Hematopoietic multipotent progenitor cell treated with erythropoietin and hydrocortisone succinate and interleukin-3 and kit ligand, for 8 days (in vitro differentiated cells): ENCODE data around the gene COQ2.
"Not testable (repeated sequence)": the region's sequence is repeated elsewhere in the genome, so short reads cannot be mapped to it uniquely, and the experiment has no call there.

Experiments
- DNase-seq: peaks from one replicate; pipeline ENCODE4 v3.0.0-alpha.2; 2015

Gene COQ2

DNA sequence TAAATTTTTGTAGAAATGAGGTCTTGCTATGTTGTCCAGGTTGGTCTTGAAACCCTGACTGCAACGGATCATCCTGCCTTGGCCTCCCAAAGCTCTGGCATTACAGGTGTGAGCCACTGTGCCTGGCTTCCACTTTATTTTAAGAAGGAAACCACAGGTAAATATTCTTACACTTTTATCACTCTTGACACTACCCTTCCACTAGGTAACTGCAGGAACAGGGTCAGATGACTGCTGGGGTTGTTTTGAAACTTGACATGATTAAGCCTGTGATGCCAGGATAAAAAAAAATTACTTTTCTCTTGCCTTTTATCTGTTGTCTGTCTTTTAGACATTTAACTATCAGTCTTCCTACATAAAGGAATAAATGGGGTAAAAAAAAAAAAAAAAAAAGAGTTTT lies 43.5 kb downstream of the COQ2 start:
- no peak for DNase-seq

GRCh38 chr4:83240379-83240875 lies 44.2 kb downstream of the COQ2 start:
- DNase-seq = peak; percentile 10

GRCh38 chr4:83238393-83239248 lies 46.0 kb downstream of the COQ2 start:
- peak; percentile 53 for DNase-seq

DNA sequence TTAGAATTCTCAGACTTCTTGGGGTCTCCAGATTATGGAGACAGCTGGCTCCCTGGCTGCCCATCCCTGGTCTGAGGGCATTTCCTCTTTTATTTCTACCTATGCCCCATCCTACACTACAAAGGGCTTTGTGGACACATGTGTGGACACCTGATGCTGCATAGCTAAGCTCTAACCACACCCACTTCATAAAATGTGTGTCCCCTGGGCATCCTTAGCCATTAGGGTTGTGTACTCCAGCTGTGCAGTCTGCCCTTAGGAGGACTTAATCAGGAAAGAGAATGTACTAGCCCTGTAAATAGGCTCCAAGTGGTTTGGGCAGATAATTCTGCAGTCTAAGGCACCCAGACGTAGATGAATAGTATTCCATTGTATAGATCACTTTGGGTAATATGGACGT lies 47.0 kb downstream of the COQ2 start:
- DNase-seq = peak; percentile 33

DNA sequence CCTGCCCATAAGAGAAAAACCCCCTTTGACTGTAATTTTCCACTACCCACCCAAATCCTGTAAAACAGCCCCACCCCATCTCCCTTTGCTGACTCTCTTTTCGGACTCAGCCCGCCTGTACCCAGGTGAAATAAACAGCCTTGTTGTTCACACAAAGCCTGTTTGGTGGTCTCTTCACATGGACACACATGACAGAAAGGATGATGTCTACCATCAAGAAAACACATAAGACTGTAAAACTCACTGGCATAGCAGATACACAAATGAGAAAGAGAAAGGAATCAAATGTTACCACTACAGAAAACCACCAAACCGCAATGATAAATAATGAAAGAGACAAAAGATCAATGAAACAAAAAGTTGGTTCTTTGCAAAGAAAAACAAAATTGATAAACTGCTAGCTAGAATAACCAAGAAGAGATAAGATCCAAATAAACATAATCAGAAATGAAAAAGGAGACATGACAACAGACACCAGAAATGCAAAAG lies 48.9 kb downstream of the COQ2 start:
- not testable (repeated sequence) for DNase-seq

GRCh38 chr4:83234902-83235644 lies 49.5 kb downstream of the COQ2 start:
- DNase-seq = no peak

GRCh38 chr4:83234387-83234786 lies 50.2 kb downstream of the COQ2 start:
- not testable (repeated sequence) for DNase-seq

DNA sequence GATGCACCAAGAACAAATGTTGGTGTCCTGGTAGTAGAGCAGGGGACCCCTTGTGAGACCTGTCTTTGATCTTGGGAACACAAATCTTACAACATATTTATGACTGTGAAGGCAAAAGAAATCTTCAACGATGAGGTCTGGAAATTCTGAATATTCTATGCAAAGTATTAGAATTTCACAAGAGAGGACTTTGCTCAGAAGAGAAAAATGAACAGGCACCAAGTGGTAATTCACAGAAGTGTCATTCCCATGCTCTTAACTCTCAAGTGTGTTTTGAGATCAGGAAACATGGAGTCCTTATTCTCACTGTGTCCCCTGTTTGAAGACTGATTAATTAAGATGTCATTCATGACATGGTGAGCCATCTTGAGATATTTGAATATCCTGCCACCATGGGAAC lies 52.5 kb downstream of the COQ2 start:
- DNase-seq = no peak

- DNase-seq = peak; percentile 22
These were observed 53.0 kb downstream of the COQ2 start for GRCh38 chr4:83231620-83232076.

GRCh38 chr4:83230928-83231327 lies 53.7 kb downstream of the COQ2 start:
- no peak for DNase-seq

DNA sequence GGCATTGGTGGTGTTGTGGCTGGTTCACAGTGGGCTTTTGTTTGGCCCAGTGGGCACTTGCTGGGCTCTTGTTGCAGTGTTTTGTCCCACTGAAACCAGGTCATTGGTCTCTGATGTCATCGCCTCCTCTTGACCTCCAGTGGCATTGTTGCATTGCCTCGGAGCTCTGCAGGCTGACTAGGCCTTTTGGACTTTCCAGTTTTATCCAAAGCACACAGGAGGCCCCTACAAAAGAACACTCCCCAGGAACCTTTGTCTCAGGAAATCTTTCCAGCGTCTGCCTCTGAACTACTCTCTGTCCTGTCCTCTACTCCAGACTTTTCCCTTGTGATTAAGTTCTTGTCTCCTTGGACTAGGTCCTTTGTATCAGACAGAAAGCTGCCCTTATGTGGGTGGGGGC lies 54.8 kb downstream of the COQ2 start:
- no peak for DNase-seq

DNA sequence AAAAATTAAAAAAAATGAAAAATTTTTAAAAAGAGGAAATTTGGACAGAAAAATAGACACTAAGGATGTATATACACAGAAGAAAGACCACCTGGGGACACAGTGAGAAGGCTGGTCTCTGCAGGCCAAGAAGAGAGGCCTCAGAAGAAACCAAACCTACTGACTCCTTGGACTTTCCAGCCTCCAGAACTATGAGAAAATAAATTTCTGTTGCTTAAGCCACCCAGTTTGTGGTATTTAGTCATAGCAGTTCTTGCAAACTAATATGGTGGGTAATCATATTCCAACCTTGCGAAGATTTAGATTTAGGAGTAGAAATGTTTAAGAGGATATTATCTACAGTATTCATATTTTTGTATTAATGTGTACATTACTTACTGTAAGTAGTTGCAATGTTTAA lies 56.4 kb downstream of the COQ2 start:
- DNase-seq = no peak

- no peak for DNase-seq
These were observed 59.9 kb downstream of the COQ2 start for GRCh38 chr4:83224502-83225197.

- no peak for DNase-seq
These were observed 60.8 kb downstream of the COQ2 start for GRCh38 chr4:83223781-83224180.

- no peak for DNase-seq
These were observed 62.6 kb downstream of the COQ2 start for GRCh38 chr4:83221897-83222441.

DNA sequence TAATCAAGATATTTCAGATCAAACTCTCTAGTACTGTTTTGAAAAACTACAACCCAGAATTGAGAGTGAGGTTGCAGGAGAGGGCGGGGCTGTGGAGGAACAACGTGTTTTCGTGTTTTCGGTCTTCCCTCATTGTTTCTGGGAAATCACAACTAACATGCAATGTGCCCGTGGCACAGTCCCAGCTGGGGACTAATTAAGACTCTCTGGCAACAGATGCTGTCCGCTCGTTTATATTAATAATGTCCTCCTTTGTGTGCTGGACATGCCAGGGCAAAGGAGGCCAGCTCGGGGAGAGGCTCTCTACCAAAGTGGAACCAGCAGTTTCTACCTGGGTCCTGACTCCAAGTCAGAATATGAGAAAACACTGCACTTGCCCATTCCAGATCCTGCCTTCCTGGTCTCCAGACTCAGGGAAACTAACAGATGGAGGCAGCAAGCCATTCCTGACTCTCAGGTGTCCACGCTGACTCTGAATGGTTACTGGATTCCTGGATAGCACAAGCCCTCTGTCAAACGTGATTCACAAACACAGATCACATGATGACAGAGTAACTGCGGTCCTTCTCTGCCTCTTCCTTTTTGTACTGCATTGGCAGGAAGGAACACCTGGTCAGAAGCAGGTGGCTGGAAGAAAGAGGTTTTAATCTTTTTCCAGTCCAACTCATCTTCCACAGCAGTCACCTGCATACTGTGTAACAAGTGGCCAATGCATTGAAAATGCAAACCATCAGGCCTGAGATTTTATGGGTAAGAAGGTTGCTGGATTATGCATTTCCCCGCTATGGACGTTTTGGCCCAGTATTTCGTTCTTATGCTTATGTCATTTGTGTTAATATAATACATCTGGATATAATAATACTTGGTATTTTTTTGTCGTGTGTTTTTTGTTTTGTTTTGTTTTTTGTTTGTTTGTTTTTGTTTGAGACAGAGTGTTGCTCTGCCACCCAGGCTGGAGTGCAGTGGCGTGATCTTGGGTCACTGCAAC lies 65.0 kb downstream of the COQ2 start:
- no peak for DNase-seq

DNA sequence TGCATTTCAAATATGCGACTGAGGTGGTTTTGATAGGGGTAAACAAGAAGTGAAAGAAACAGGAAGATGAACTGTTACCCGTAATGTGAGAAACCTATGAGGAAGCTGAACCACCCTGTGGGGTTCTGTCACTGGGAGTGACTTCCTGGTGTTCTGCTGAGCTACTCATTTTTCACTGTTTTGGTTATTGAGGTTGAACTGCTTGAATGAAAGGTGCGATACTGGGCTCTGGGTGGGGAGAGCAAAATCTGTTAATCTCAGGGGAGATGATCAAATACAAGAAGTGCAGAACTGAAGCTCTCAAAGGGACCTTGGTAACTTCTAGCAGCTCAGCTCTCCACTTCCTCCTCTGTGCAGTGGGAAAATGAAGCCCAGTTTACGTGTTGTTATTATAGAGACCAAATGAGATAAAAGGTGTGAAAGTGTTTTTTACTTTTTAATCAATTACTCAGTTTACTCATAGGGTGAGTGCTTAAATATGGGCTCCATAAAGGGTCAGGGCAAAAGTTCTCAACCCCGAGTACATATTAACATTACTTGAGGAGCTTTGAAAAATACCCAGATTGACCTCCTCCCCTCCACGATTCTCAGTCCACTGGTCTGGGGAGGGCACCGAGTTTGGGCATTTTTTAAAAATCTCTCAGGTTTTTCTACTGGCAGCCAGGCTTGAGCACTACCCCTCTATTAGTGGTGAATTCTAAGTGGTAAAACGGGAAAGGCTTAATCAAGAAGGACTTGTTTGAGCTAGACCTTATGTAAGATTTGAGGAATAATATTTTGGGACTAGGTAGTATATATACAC lies 66.7 kb downstream of the COQ2 start:
- DNase-seq = peak; percentile 22

GRCh38 chr4:83216959-83217683 lies 67.5 kb downstream of the COQ2 start:
- DNase-seq = no peak

DNA sequence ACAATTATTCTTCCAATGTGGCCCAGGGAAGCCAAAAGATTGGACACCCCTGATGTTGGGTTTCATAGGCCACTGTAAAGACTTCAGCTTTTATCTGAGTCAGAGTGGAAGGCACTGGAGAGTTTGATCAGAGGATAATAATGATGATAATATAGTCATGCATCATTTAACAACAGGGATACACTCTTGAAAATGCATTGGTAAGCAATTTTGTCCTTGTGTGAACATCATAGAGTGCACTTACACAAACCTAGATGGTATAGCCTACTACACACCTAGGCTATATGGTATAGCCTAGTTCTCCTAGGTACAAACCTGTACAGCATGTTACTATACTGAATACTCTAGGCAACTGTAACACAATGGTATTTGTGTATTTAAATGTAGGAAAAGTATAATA lies 70.5 kb downstream of the COQ2 start:
- DNase-seq = no peak
